Measurements from ENCODE around the gene ZNF185.

- TF ChIP-seq EZH2 (IDR thresholded peaks at IDR 0.05; ENCODE audit: borderline replicate concordance, low read depth, low read length, severe bottlenecking) (no peak), CTCF (IDR thresholded peaks at IDR 0.05; ENCODE audit: borderline replicate concordance, extremely low read depth, low read length, poor library complexity, severe bottlenecking) (no peak)
Observed at GRCh38 chrX:152872522-152872921, 25.3 kb upstream of the ZNF185 start.
